RWPE2 (cell line): ENCODE results near the gene USP9X.
"Not testable (repeated sequence)": the region's sequence is repeated elsewhere in the genome, so short reads cannot be mapped to it uniquely, and the experiment has no call there.

Experiments used
- ATAC-seq: fragments of 200-7000 bp; cut with Tn5 transposase; 3 replicates; pipeline ENCODE4 v1.9.1; 2021; ENCODE audit warnings: low read depth
- DNase-seq: peaks from one replicate; pipeline ENCODE4 v3.0.0-alpha.2; 2020; ENCODE audit warnings: low spot score
- H3K27ac ChIP-seq: fragments of 450-650 bp; 2 replicates; pipeline ENCODE4 v1.5.1; 2017; ENCODE audit warnings: mild to moderate bottlenecking; ENCODE audit not compliant: poor library complexity, severe bottlenecking
- H3K27me3 ChIP-seq: fragments of 250-450 bp; sonication (Bioruptor Pico); 2 replicates; pipeline ENCODE4 v1.5.1; 2021; ENCODE audit warnings: mild to moderate bottlenecking, moderate library complexity; ENCODE audit not compliant: insufficient read depth, poor library complexity, severe bottlenecking
- H3K36me3 ChIP-seq: fragments of 250-450 bp; sonication (Bioruptor Pico); 2 replicates; pipeline ENCODE4 v1.5.1; 2020; ENCODE audit warnings: low read depth, mild to moderate bottlenecking, moderate library complexity
- H3K4me1 ChIP-seq: fragments of 250-450 bp; sonication (Bioruptor Pico); 2 replicates; pipeline ENCODE4 v1.5.1; 2021; ENCODE audit warnings: mild to moderate bottlenecking, moderate library complexity; ENCODE audit not compliant: insufficient read depth, poor library complexity, severe bottlenecking
- H3K4me3 ChIP-seq: fragments of 250-450 bp; sonication (Bioruptor Pico); 2 replicates; pipeline ENCODE4 v1.5.1; 2021; ENCODE audit warnings: mild to moderate bottlenecking, moderate library complexity; ENCODE audit not compliant: severe bottlenecking
- H3K9me3 ChIP-seq: fragments of 250-450 bp; sonication (Bioruptor Pico); 2 replicates; pipeline ENCODE4 v1.5.1; 2021; ENCODE audit warnings: mild to moderate bottlenecking, moderate library complexity; ENCODE audit not compliant: severe bottlenecking
- TF ChIP-seq, protein P1 (sequence below): fragments of 450-650 bp; IDR thresholded peaks from one replicate; pipeline ENCODE4 v1.5.1; 2017; ENCODE audit warnings: mild to moderate bottlenecking, moderate library complexity; ENCODE audit not compliant: poor library complexity, severe bottlenecking

Gene USP9X

DNA sequence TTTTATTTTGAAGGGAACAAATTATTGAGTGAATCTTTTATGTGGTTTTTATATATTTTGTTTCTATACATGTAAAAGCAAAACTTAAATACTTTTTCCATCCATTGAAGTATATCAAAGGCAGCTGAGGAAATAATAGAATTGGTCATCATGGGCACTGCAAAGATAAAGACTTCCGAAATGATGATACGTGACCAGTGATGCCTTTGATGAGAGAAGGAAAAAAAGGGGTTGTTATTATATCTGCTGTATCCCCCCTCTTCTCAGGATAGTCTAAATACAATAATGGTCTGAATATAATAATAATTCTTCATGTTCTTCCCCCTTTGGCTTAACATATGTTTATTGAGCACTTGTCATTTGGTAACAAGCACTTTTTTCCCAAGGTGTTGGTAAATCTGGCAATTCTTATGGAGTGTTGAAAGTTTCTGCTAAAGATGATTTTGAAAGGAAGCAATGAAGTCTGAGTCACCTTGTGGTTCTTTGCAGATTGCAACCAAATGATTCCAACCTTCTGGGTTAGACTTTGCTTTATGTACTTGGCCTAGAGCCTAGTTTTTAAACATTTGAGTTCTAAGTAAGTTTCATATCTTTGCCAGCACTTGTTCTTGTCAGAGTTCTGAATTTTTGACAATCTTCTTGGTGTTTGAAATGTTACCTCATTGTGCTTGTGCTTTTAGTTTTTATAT, 60.8 kb downstream of the USP9X start:
- H3K36me3 ChIP-seq, result peaks cover 75% of the 10 kb centered on the region
- ATAC-seq, result peak; percentile 73

DNA sequence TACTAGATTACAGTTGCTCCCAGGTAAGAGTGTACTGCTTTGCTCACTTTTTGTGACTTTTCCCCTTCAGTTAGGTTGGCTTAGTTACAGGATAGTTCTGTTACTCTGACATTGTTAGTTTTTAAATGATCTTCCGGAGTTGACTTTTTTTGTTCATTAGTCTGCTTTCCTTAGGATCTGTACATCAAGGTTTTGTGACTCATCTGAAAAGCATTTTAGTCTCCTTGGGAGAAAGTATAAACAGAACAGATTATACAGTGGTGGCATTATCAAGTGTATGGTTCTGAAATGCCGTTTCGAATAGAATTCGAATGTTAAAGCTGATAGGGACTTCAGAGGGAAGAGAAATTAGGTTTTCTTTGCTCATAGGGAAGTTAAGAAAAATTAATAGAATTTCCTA, 63.3 kb downstream of the USP9X start:
- Histone ChIP-seq H3K9me3 (no peaks in the 10 kb centered on the region), H3K36me3 (peaks cover 80% of the 10 kb centered on the region), H3K4me1 (peaks cover 36% of the 10 kb centered on the region), H3K27me3 (no peaks in the 10 kb centered on the region), H3K4me3 (no peak overlapping the region), H3K27ac (no peak overlapping the region)
- ATAC-seq (no peak), DNase-seq (no peak)
- TF ChIP-seq, protein P1, sequence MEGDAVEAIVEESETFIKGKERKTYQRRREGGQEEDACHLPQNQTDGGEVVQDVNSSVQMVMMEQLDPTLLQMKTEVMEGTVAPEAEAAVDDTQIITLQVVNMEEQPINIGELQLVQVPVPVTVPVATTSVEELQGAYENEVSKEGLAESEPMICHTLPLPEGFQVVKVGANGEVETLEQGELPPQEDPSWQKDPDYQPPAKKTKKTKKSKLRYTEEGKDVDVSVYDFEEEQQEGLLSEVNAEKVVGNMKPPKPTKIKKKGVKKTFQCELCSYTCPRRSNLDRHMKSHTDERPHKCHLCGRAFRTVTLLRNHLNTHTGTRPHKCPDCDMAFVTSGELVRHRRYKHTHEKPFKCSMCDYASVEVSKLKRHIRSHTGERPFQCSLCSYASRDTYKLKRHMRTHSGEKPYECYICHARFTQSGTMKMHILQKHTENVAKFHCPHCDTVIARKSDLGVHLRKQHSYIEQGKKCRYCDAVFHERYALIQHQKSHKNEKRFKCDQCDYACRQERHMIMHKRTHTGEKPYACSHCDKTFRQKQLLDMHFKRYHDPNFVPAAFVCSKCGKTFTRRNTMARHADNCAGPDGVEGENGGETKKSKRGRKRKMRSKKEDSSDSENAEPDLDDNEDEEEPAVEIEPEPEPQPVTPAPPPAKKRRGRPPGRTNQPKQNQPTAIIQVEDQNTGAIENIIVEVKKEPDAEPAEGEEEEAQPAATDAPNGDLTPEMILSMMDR, result no peak

More for the DNA sequence above, 60.8 kb downstream of the USP9X start:
- peak overlapping the region; percentile 30 for H3K27ac ChIP-seq
- DNase-seq, result no peak
- no peak overlapping the region for H3K4me3 ChIP-seq
- TF ChIP-seq, protein P1, result no peak
- H3K27me3 ChIP-seq, result no peaks in the 10 kb centered on the region
- H3K4me1 ChIP-seq, result peaks cover 20% of the 10 kb centered on the region
- no peaks in the 10 kb centered on the region for H3K9me3 ChIP-seq

DNA sequence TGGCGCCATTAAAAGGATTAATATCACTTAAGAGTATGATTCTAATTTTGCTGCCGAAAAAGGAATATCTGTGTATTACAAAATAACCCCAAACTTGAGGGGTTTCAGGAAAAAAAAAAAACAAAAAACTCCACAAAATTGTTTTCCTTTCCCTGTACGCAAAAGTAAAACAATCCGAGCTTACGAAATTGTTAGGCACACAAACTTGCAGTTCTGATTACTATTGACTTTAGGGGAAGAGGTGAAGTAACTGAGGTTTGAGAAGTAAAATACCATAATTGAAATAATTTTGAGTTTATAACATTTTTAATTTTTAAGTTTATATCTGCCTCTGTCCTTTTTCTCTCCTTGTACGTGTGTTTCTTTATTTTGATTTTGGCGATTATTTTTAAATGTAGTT, 64.8 kb downstream of the USP9X start:
- DNase-seq (no peak), ATAC-seq (no peak)
- no peaks in the 10 kb centered on the region for H3K27me3 ChIP-seq
- TF ChIP-seq, protein P1, result no peak
- peaks cover 87% of the 10 kb centered on the region for H3K36me3 ChIP-seq
- H3K4me1 ChIP-seq, result peaks cover 38% of the 10 kb centered on the region
- no peaks in the 10 kb centered on the region for H3K9me3 ChIP-seq
- H3K4me3 ChIP-seq, result no peak overlapping the region
- no peak overlapping the region for H3K27ac ChIP-seq

DNA sequence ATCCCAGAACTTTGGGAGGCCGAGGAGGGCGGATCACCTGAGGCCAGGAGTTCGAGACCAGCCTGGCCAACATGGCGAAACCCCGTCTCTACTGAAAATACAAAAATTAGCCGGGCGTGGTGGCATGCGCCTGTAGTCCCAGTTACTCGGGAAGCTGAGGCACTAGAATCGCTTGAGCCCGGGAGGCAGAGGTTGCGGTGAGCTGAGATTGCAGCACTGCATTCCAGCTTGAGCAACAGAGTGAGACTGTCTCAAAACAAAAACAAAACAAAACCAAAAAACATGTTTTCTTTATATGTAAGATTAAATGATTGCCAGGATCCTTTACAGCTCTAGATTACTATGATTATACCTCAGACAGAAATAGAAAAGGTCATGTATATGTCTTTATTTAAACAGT, 66.5 kb downstream of the USP9X start:
- ATAC-seq, H3K27ac ChIP-seq, H3K9me3 ChIP-seq, H3K4me3 ChIP-seq, DNase-seq, H3K27me3 ChIP-seq: not testable (repeated sequence)
- Histone ChIP-seq H3K4me1 (peaks cover 29% of the 10 kb centered on the region), H3K36me3 (peaks cover 85% of the 10 kb centered on the region)

DNA sequence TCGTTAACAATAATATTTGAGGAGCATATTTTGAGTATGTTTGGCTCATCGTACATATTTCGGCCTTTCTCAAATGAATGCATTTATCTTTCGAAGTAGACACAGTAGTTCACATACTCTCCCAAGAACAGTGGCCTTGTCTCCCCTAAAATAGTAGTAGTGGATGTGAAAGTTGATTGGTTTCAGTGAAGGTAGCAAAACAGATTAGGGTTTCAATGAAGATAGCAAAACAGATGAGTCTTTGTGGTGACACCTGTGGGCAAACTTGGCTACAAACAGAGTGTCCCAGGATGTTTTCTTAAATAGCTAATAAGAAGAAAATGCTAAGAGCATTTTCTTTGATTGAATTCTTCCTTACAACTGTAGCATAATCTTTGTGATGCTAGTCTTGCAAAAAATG, 67.0 kb downstream of the USP9X start:
- peaks cover 80% of the 10 kb centered on the region for H3K36me3 ChIP-seq
- H3K4me3 ChIP-seq, result no peak overlapping the region
- ATAC-seq (no peak), DNase-seq (no peak)
- no peak overlapping the region for H3K27ac ChIP-seq
- TF ChIP-seq, protein P1, result no peak
- peaks cover 26% of the 10 kb centered on the region for H3K4me1 ChIP-seq
- H3K9me3 ChIP-seq, result no peaks in the 10 kb centered on the region
- H3K27me3 ChIP-seq, result no peaks in the 10 kb centered on the region
